HCT116 (cell line): Measurements from ENCODE around the gene TBATA. TPM values are rescaled to one million over a fixed set of nuclear protein-coding genes. Genes with fewer than 3 reads are reported as not detected.
A peak's percentile ranks its signal among the peaks of the same experiment; 100 is the strongest.

ENCODE experiments used
- ATAC-seq: fragments of 200-7000 bp; cut with Tn5 transposase; 2 replicates; pipeline ENCODE4 v1.9.1; 2020; ENCODE audit warnings: mild to moderate bottlenecking, moderate library complexity
- BruUV-seq: library from RNA; stranded (reverse); fragments of 400-500 nt; replicated peaks from 2 replicates; lab custom pipeline; 2021; lab: Mats Ljungman, UMichigan
- CTCF ChIA-PET: fragments of 300-600 bp; sonication (Branson Sonifier 250); formaldehyde crosslinking; loops from one replicate; lab custom pipeline; 2021; ENCODE audit warnings: antibody characterized with exemption; lab: Charles Lee
- POLR2A ChIA-PET: fragments of 300-600, 350-600 bp; sonication (Branson Sonifier 250); formaldehyde crosslinking; loops from one replicate; lab custom pipeline; 2021; ENCODE audit warnings: antibody characterized with exemption; lab: Charles Lee
- RAD21 ChIA-PET, 2 experiments: fragments of 300-600 bp; sonication (Branson Sonifier 250); formaldehyde crosslinking; loops; one replicate each; lab custom pipeline; 2023; ENCODE audit warnings: low total read pairs in 2 of 2; ENCODE audit not compliant: uncharacterized antibody in 2 of 2, unreplicated experiment in 2 of 2, low non-redundant PET in 1 of 2; lab: Charles Lee
- DNase-seq: peaks from one replicate; pipeline ENCODE4 v3.0.0-alpha.2; 2010; ENCODE audit warnings: low read depth, low spot score
- H2AFZ ChIP-seq: fragments of 200-600 bp; shearing (Covaris generic), sonication (generic); 2 replicates; pipeline ENCODE4 v1.6.1; 2017; ENCODE audit warnings: low read depth, mixed run types, mixed read lengths, antibody characterized with exemption, low read length; ENCODE audit not compliant: poor library complexity, severe bottlenecking
- H3K27ac ChIP-seq: 2 replicates; pipeline ENCODE4 v1.5.1; 2012; ENCODE audit warnings: low read depth, low read length
- H3K27me3 ChIP-seq: fragments of 200-600 bp; sonication (generic); 2 replicates; pipeline ENCODE4 v1.6.1; 2016; ENCODE audit warnings: mixed run types, low read length, mixed read lengths; ENCODE audit not compliant: insufficient read depth
- H3K36me3 ChIP-seq, 2 experiments: fragments of 200-500 bp in 1 of 2; fragments of 200-600 bp in 1 of 2; sonication (Bioruptor generic) in 1 of 2; sonication (generic) in 1 of 2; 2 replicates each; pipeline versions ENCODE4 v1.5.1 to v1.6.1; 2014 to 2016; ENCODE audit warnings: low read length in 2 of 2, inconsistent platforms in 1 of 2, mixed read lengths in 1 of 2, mixed run types in 1 of 2; ENCODE audit not compliant: insufficient read depth in 2 of 2, control insufficient read depth in 1 of 2
- H3K4me1 ChIP-seq, 2 experiments: fragments of 200-600 bp in 1 of 2; sonication (generic) in 1 of 2; 2 replicates each; pipeline versions ENCODE4 v1.5.1 to v1.6.1; 2012 to 2017; ENCODE audit warnings: low read length in 2 of 2, inconsistent platforms in 1 of 2, mild to moderate bottlenecking in 1 of 2, mixed read lengths in 1 of 2, mixed run types in 1 of 2, moderate library complexity in 1 of 2; ENCODE audit not compliant: insufficient read depth in 2 of 2, control insufficient read depth in 1 of 2
- H3K4me2 ChIP-seq: fragments of 200-600 bp; sonication (generic); 2 replicates; pipeline ENCODE4 v1.6.1; 2017; ENCODE audit warnings: mixed run types, low read length, mixed read lengths
- H3K4me3 ChIP-seq, 2 experiments: fragments of 200-600 bp in 1 of 2; sonication (generic) in 1 of 2; replicated peaks in 1 of 2; 2 replicates each; pipeline ENCODE4 v1.5.1; 2011 to 2016; ENCODE audit warnings: low read length in 2 of 2, control low read depth in 1 of 2, low read depth in 1 of 2, mild to moderate bottlenecking in 1 of 2, mixed read lengths in 1 of 2, mixed run types in 1 of 2
- H3K79me2 ChIP-seq: fragments of 200-600 bp; sonication (generic); 2 replicates; pipeline ENCODE4 v1.6.1; 2017; ENCODE audit warnings: mild to moderate bottlenecking, mixed run types, low read length, moderate library complexity, mixed read lengths; ENCODE audit not compliant: insufficient read depth
- H3K9ac ChIP-seq: fragments of 200-600 bp; sonication (generic); 2 replicates; pipeline ENCODE4 v1.6.1; 2016; ENCODE audit warnings: low read length, mixed read lengths
- H3K9me2 ChIP-seq: fragments of 200-600 bp; sonication (generic), shearing (Covaris generic); 2 replicates; pipeline ENCODE4 v1.6.1; 2017; ENCODE audit warnings: mixed run types, mild to moderate bottlenecking, moderate library complexity; ENCODE audit not compliant: insufficient read depth
- H3K9me3 ChIP-seq, 2 experiments: fragments of 200-500 bp in 1 of 2; fragments of 200-600 bp in 1 of 2; sonication (Bioruptor generic) in 1 of 2; sonication (generic) in 1 of 2; 2 replicates each; pipeline ENCODE4 v1.6.1; 2014 to 2017; ENCODE audit warnings: low read length in 2 of 2, mixed read lengths in 2 of 2, inconsistent platforms in 1 of 2, low read depth in 1 of 2, mild to moderate bottlenecking in 1 of 2, mixed run types in 1 of 2, moderate library complexity in 1 of 2; ENCODE audit not compliant: control insufficient read depth in 1 of 2, insufficient read depth in 1 of 2
- H4K20me1 ChIP-seq: fragments of 200-600 bp; sonication (generic), shearing (Covaris generic); 2 replicates; pipeline ENCODE4 v1.6.1; 2017; ENCODE audit warnings: mixed run types, mild to moderate bottlenecking, moderate library complexity; ENCODE audit not compliant: insufficient read depth
- CBX3 ChIP-seq: IDR thresholded peaks from 2 replicates; pipeline ENCODE4 v1.6.1; 2012; ENCODE audit warnings: low read depth
- CEBPB ChIP-seq: IDR thresholded peaks from 2 replicates; pipeline ENCODE4 v1.6.1; 2012; ENCODE audit warnings: low read depth
- EGR1 ChIP-seq: IDR thresholded peaks from 2 replicates; pipeline ENCODE4 v1.6.1; 2012; ENCODE audit warnings: low read depth
- EZH2phosphoT487 ChIP-seq: fragments of 200-600 bp; IDR thresholded peaks from 2 replicates; pipeline ENCODE4 v1.6.1; 2018; ENCODE audit warnings: antibody characterized with exemption, borderline replicate concordance
- FOSL1 ChIP-seq: IDR thresholded peaks from 2 replicates; pipeline ENCODE4 v1.6.1; 2012; ENCODE audit warnings: low read depth
- JUND ChIP-seq: IDR thresholded peaks from 2 replicates; pipeline ENCODE4 v1.6.1; 2012
- POLR2AphosphoS5 ChIP-seq: IDR thresholded peaks from 2 replicates; pipeline ENCODE4 v1.6.1; 2011; ENCODE audit warnings: mild to moderate bottlenecking, low read depth, low read length, moderate library complexity
- RAD21 ChIP-seq: IDR thresholded peaks from 2 replicates; pipeline ENCODE4 v1.6.1; 2012; ENCODE audit warnings: low read depth, mild to moderate bottlenecking
- SIN3A ChIP-seq: IDR thresholded peaks from 2 replicates; pipeline ENCODE4 v1.6.1; 2012; ENCODE audit warnings: low read depth
- SP1 ChIP-seq: IDR thresholded peaks from 2 replicates; pipeline ENCODE4 v1.6.1; 2012; ENCODE audit warnings: low read depth
- SRF ChIP-seq: IDR thresholded peaks from 2 replicates; pipeline ENCODE4 v1.6.1; 2012; ENCODE audit warnings: low read depth
- TCF7L2 ChIP-seq: IDR thresholded peaks from 2 replicates; pipeline ENCODE4 v1.7.0; 2011; ENCODE audit warnings: borderline replicate concordance, inconsistent platforms; ENCODE audit not compliant: insufficient read depth, insufficient read length; ENCODE audit errors: extremely low read depth
- intact Hi-C: fragments of 100-400 bp; cut with micrococcal nuclease; formaldehyde crosslinking; loops from 2 replicates; pipeline ENCODE4 v1.10.0; 2022
- total RNA-seq: library from RNA; stranded (reverse); gene quantifications from one replicate; pipeline ENCODE4 v1.2.1, GENCODE V29; 2021; ENCODE audit not compliant: unreplicated experiment
- TF ChIP-seq, protein P1 (sequence below), 3 experiments: fragments of 200-600 bp in 1 of 3; sonication (generic) in 1 of 3; IDR thresholded peaks in 2 of 3; conservative IDR thresholded peaks in 1 of 3; 2 replicates each; pipeline ENCODE4 v1.5.1; 2012 to 2017; ENCODE audit warnings: low read depth in 2 of 3, low read length in 2 of 3, antibody characterized with exemption in 1 of 3, borderline replicate concordance in 1 of 3, control low read depth in 1 of 3, mild to moderate bottlenecking in 1 of 3, mixed read lengths in 1 of 3, mixed run types in 1 of 3, moderate library complexity in 1 of 3; ENCODE audit not compliant: insufficient read depth in 1 of 3
- TF ChIP-seq, protein P2 (sequence below): IDR thresholded peaks from 2 replicates; pipeline ENCODE4 v1.6.1; 2012
- TF ChIP-seq, protein P3 (sequence below): IDR thresholded peaks from 2 replicates; pipeline ENCODE4 v1.6.1; 2012
- TF ChIP-seq, protein P4 (sequence below): IDR thresholded peaks from 2 replicates; pipeline ENCODE4 v1.6.1; 2011; ENCODE audit warnings: mild to moderate bottlenecking, low read length, moderate library complexity; ENCODE audit not compliant: insufficient replicate concordance; ENCODE audit errors: extremely low read depth

Gene TBATA
- total RNA-seq, 1 experiment from 2014 or later: not detected

DNA sequence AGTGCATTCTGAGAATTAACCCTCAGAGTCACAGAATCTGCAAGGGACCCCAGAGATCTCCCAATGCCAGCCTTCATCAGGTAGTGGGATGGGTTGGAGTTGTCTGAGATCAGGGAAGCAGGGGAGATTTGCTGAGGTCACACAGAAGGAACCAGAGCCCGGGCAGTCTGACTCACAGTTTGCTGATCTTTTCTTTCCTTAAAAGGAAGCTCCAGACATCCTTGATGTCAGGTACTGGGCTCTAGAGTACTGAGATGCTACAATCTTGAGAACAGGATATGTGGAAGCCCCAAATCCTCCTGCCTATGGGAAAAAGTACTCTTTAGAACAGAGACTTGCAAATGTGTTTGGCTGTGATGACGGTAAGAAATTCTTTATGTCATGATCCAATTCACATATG is 706 bp downstream of the TBATA start:
- RAD21 ChIA-PET: no interaction called here

More for the DNA sequence above, 706 bp downstream of the TBATA start:
- CTCF ChIA-PET: no interaction called here
- H2AFZ ChIP-seq: no peak overlapping the region
- no peaks in the 10 kb centered on the region for H3K9me2 ChIP-seq
- no peaks in the 10 kb centered on the region for H3K36me3 ChIP-seq
- no peak overlapping the region for H3K27ac ChIP-seq
- H3K79me2 ChIP-seq: no peaks in the 10 kb centered on the region
- no peak for DNase-seq
- H4K20me1 ChIP-seq: no peaks in the 10 kb centered on the region
- POLR2A ChIA-PET: no interaction called here
- no peak for TF ChIP-seq EZH2phosphoT487
- TF ChIP-seq SP1: no peak
- no peak for TF ChIP-seq RAD21
- TF ChIP-seq JUND: no peak
- no peak for TF ChIP-seq SRF
- no peak for TF ChIP-seq FOSL1
- no peak for TF ChIP-seq SIN3A
- TF ChIP-seq CEBPB: no peak
- TF ChIP-seq, protein P1, sequence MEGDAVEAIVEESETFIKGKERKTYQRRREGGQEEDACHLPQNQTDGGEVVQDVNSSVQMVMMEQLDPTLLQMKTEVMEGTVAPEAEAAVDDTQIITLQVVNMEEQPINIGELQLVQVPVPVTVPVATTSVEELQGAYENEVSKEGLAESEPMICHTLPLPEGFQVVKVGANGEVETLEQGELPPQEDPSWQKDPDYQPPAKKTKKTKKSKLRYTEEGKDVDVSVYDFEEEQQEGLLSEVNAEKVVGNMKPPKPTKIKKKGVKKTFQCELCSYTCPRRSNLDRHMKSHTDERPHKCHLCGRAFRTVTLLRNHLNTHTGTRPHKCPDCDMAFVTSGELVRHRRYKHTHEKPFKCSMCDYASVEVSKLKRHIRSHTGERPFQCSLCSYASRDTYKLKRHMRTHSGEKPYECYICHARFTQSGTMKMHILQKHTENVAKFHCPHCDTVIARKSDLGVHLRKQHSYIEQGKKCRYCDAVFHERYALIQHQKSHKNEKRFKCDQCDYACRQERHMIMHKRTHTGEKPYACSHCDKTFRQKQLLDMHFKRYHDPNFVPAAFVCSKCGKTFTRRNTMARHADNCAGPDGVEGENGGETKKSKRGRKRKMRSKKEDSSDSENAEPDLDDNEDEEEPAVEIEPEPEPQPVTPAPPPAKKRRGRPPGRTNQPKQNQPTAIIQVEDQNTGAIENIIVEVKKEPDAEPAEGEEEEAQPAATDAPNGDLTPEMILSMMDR (IDR thresholded peaks at IDR 0.05 in 2 of 3, conservative IDR thresholded peaks at IDR 0.05 in 1 of 3; ENCODE audit: borderline replicate concordance in 1 of 3, insufficient read depth in 1 of 3, low read depth in 2 of 3, low read length in 2 of 3): no peak
- TF ChIP-seq, protein P2, sequence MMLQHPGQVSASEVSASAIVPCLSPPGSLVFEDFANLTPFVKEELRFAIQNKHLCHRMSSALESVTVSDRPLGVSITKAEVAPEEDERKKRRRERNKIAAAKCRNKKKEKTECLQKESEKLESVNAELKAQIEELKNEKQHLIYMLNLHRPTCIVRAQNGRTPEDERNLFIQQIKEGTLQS: no peak
- TF ChIP-seq, protein P3, sequence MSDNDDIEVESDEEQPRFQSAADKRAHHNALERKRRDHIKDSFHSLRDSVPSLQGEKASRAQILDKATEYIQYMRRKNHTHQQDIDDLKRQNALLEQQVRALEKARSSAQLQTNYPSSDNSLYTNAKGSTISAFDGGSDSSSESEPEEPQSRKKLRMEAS: no peak
- TF ChIP-seq POLR2AphosphoS5: no peak
- TF ChIP-seq, protein P4, sequence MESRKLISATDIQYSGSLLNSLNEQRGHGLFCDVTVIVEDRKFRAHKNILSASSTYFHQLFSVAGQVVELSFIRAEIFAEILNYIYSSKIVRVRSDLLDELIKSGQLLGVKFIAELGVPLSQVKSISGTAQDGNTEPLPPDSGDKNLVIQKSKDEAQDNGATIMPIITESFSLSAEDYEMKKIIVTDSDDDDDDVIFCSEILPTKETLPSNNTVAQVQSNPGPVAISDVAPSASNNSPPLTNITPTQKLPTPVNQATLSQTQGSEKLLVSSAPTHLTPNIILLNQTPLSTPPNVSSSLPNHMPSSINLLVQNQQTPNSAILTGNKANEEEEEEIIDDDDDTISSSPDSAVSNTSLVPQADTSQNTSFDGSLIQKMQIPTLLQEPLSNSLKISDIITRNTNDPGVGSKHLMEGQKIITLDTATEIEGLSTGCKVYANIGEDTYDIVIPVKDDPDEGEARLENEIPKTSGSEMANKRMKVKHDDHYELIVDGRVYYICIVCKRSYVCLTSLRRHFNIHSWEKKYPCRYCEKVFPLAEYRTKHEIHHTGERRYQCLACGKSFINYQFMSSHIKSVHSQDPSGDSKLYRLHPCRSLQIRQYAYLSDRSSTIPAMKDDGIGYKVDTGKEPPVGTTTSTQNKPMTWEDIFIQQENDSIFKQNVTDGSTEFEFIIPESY: no peak
- no peak for TF ChIP-seq TCF7L2
- no peak for TF ChIP-seq EGR1
- TF ChIP-seq CBX3: no peak
- no peak overlapping the region for H3K4me2 ChIP-seq
- H3K4me3 ChIP-seq: no peak overlapping the region
- ATAC-seq: peak; percentile 32; the same call in 1 of the 2 replicates
- H3K9me3 ChIP-seq: 0 out of 4 replicates have a peak, but pooled peaks cover 0 to 3% of the 10 kb centered on the region in 2 experiments
- H3K9ac ChIP-seq: no peak overlapping the region
- no TSS peak for BruUV-seq
- peaks cover 0 to 15% of the 10 kb centered on the region in 2 experiments; a peak in 2 of 4 replicates for H3K4me1 ChIP-seq
- intact Hi-C loops: no loop called here
- no peaks in the 10 kb centered on the region for H3K27me3 ChIP-seq
